ENCODE results near the gene CAMK2B. TPM values are rescaled to one million over a fixed set of nuclear protein-coding genes. Genes with fewer than 3 reads are reported as not detected.

The CAMK2B gene
- total RNA-seq, 1 experiment from 2014 or later: 0.34 TPM

DNA sequence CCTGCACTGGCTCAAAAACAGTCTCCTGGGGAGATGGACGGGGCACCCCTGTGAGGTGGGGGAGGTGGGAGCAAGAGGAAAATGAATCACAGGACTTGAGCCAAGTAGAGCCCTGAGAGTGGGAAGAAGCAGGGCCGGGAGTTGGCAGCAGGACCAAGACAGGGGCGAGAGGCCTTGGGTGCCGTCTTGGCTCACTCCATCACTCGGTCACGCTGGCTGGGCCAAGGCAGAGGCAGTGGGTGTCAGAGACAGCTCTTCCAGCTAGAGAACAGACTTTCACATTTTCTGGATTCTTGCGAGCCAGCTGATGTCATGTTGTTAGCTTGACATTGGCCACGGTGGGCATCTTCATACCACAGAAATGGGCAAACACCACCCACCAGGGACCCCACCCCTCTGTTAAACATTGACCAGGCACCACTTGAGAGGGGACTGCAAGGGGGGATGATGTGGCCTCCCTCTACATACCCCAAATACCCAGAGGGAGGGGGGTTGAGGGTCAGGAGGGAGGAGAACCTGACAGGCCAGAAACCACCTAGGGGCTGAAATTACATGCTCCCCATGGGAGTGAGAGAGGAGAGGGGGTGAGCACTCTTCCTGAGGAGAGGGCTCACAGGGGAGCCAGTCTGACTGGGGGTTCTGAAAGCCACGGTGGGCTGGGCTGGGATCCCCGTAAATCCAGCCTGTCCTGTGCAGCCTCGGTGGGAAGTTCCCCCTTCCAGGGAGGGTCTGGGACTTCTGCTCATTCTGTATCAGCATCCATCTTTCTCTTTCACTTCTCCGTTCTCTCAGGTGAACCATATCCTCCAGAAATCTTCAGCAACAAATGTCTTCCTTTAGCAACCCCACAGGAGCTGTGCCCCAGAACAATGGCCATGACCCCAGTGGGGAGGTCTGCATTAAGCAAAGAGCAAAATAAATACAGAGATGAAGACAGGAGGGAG lies 19.6 kb downstream of the CAMK2B start:
- ChIA-PET RAD21 (ENCODE audit: low non-redundant PET in 1 of 2, low total read pairs in 2 of 2, uncharacterized antibody in 2 of 2, unreplicated experiment in 2 of 2) (no interaction called here), CTCF (no interaction called here), POLR2A (no interaction called here)
- Histone ChIP-seq H3K4me2 (ENCODE audit: low read length) (peak overlapping the region; percentile 58), H3K9me3 (ENCODE audit: control insufficient read depth in 1 of 2, insufficient read depth in 1 of 2, low read depth in 1 of 2, low read length in 2 of 2) (no peaks in the 10 kb centered on the region), H3K36me3 (ENCODE audit: control insufficient read depth in 1 of 2, insufficient read depth in 2 of 2, low read length in 2 of 2) (no peaks in the 10 kb centered on the region), H3K4me1 (ENCODE audit: control insufficient read depth in 1 of 2, insufficient read depth in 2 of 2, low read length in 2 of 2) (peaks cover 14 to 22% of the 10 kb centered on the region in 2 experiments; a peak in 3 of 4 replicates), H3K79me2 (ENCODE audit: insufficient read depth, low read length) (no peaks in the 10 kb centered on the region), H2AFZ (ENCODE audit: low read depth, low read length, poor library complexity, severe bottlenecking) (no peak overlapping the region), H3K27ac (ENCODE audit: low read depth, low read length) (no peak overlapping the region), H3K9me2 (ENCODE audit: insufficient read depth) (no peaks in the 10 kb centered on the region), H3K27me3 (ENCODE audit: insufficient read depth, low read length) (no peaks in the 10 kb centered on the region), H3K9ac (ENCODE audit: low read length) (no peak overlapping the region), H4K20me1 (ENCODE audit: insufficient read depth) (no peaks in the 10 kb centered on the region), H3K4me3 (replicated peaks in 1 of 2; ENCODE audit: low read depth in 1 of 2, low read length in 2 of 2) (no peak overlapping the region)
- intact Hi-C loops (cut with micrococcal nuclease): loop anchor here (2.0 to 5.0 kb wide), 2 partner anchors 65 to 224 kb away; partner anchors contain the start of gene POLM
- DNase-seq (ENCODE audit: low read depth, low spot score) (no peak), ATAC-seq (no peak)
- no TSS peak for BruUV-seq (replicated peaks)
- no peak for TF ChIP-seq ZNF274 (IDR thresholded peaks at IDR 0.05; ENCODE audit: low read depth, low read length)

GRCh38 chr7:44294325-44295069 lies 30.9 kb downstream of the CAMK2B start:
- H3K9me3 ChIP-seq (ENCODE audit: control insufficient read depth in 1 of 2, insufficient read depth in 1 of 2, low read depth in 1 of 2, low read length in 2 of 2): no peaks in the 10 kb centered on the region
- DNase-seq (ENCODE audit: low read depth, low spot score): no peak
- no peaks in the 10 kb centered on the region for H4K20me1 ChIP-seq (ENCODE audit: insufficient read depth)
- BruUV-seq (replicated peaks): no TSS peak
- no peaks in the 10 kb centered on the region for H3K9me2 ChIP-seq (ENCODE audit: insufficient read depth)
- ATAC-seq: no peak
- ChIA-PET POLR2A (no interaction called here), RAD21 (ENCODE audit: low non-redundant PET in 1 of 2, low total read pairs in 2 of 2, uncharacterized antibody in 2 of 2, unreplicated experiment in 2 of 2) (no interaction called here), CTCF (no interaction called here)
- H3K9ac ChIP-seq (ENCODE audit: low read length): no peak overlapping the region
- H3K4me3 ChIP-seq (replicated peaks in 1 of 2; ENCODE audit: low read depth in 1 of 2, low read length in 2 of 2): no peak overlapping the region
- no peaks in the 10 kb centered on the region for H3K36me3 ChIP-seq (ENCODE audit: control insufficient read depth in 1 of 2, insufficient read depth in 2 of 2, low read length in 2 of 2)
- intact Hi-C loops (cut with micrococcal nuclease): no loop called here
- no peak overlapping the region for H3K27ac ChIP-seq (ENCODE audit: low read depth, low read length)
- H3K79me2 ChIP-seq (ENCODE audit: insufficient read depth, low read length): no peaks in the 10 kb centered on the region
- no peak overlapping the region for H3K4me2 ChIP-seq (ENCODE audit: low read length)
- H2AFZ ChIP-seq (ENCODE audit: low read depth, low read length, poor library complexity, severe bottlenecking): no peak overlapping the region
- H3K4me1 ChIP-seq (ENCODE audit: control insufficient read depth in 1 of 2, insufficient read depth in 2 of 2, low read length in 2 of 2): no peaks in the 10 kb centered on the region
- TF ChIP-seq ATF3 (IDR thresholded peaks at IDR 0.05) (no peak), SRF (IDR thresholded peaks at IDR 0.05; ENCODE audit: low read depth) (no peak), EZH2phosphoT487 (IDR thresholded peaks at IDR 0.05; ENCODE audit: borderline replicate concordance) (no peak), ELF1 (IDR thresholded peaks at IDR 0.05; ENCODE audit: borderline replicate concordance, low read depth) (no peak), SIN3A (IDR thresholded peaks at IDR 0.05; ENCODE audit: low read depth) (no peak), ZFX (IDR thresholded peaks at IDR 0.05) (no peak)
- peaks cover 15% of the 10 kb centered on the region; the same call in 1 of the 2 replicates for H3K27me3 ChIP-seq (ENCODE audit: insufficient read depth, low read length)
